Dermis lymphatic vessel endothelial cell (primary cell): ENCODE measurements around the gene SLC8B1. TPM values are rescaled to one million over a fixed set of nuclear protein-coding genes. Genes with fewer than 3 reads are reported as not detected.

Source experiments
- total RNA-seq: library from RNA; depleted of rRNA; stranded (reverse); fragments of >200 nt; gene quantifications from 2 replicates; pipeline ENCODE4 v1.2.1, GENCODE V29; 2014

Gene SLC8B1
- 12.2 and 14.5 TPM in 2 replicates for total RNA-seq

DNA sequence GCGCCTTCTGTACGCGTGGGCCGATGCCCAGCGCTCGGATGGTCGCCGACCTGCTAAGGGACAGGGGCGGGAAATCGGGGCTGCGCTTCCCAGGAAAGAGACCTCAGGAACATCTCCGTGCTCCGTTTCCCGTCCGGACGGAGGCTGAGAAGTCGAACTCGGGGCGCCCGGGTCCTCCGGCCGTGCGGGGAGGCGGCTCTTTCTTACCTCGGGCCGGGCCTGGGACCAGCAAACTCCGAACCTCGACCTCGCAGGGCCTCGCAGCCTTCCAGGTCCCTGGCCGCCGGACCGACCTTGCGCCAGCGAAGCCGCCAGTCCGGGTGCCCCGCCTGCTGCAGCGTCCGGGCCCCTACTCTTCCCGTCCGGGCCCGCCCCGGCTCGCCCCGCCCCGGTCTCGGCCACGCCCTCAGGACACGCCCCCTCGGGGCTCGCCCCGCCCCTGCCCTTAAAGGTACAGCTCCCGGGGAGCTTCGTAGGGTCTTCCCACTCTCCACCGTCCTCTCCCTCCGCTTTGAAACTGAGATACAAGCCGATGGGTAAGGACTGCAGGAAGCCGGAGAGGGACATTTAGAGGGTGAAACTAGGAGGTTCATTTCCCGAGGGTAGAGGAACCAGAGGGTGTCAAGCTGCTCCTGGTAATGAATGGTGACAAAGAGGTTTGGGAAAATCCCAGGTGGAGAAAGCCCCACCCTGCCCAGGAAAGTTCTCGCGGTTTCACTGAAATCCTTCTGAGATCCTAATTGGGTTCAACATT lies at the start of gene SLC8B1:
SLC8B1 (minus strand) TSS at position 324 of the 754 bp plus-strand sequence. CDS start 2,231 bp downstream, outside the sequence.

DNA sequence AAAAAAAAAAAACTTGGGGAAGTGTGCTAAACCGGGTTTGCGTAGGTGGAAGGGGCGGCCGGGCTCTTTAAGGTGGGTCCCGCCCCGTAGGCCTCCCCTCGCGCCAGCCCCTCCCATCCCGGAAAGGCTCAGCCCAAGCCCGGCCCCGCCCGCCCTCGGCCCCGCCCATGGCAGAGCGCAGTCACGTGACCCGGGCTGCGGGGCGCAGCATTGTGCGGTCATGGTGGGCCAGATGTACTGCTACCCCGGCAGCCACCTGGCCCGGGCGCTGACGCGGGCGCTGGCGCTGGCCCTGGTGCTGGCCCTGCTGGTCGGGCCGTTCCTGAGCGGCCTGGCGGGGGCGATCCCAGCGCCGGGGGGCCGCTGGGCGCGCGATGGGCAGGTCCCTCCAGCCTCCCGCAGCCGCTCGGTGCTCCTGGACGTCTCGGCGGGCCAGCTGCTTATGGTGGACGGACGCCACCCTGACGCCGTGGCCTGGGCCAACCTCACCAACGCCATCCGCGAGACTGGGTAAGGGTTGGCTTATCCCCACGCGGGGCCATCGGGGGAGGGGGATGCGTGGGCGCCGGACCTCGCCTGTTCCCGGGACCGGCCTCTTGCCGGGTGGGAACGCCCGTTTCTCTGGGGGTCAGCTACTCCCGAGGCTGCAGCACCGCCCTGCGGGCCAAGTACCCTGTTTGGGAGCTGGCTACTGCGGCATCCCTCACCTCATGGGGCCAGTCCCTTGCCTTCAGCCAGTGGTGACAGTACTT lies 23.6 kb upstream of the SLC8B1 start, which contains the start of gene PLBD2:
PLBD2 (plus strand) TSS at position 207 of the 752 bp plus-strand sequence; CDS start at position 221, 14 bp downstream.

Other genes starting within 250 kb of the SLC8B1 start
- not detected in 2 replicates for gene RASAL1, start 199.3 kb downstream of the SLC8B1 start, total RNA-seq
- gene CFAP73, start 185.4 kb downstream of the SLC8B1 start, total RNA-seq, result not detected in 2 replicates
- 28.7 and 38.3 TPM in 2 replicates for gene DDX54, start 149.6 kb downstream of the SLC8B1 start, total RNA-seq
- 11.9 and 16.8 TPM in 2 replicates for gene RITA1, start 149.4 kb downstream of the SLC8B1 start, total RNA-seq
- gene TPCN1, start 113.6 kb downstream of the SLC8B1 start, total RNA-seq, result 4.6 and 7.6 TPM in 2 replicates
- 17.1 and 20.4 TPM in 2 replicates for gene PLBD2, start 23.5 kb upstream of the SLC8B1 start, total RNA-seq
- 0.11 TPM in 1 of 2 replicates, not detected in the other for gene SDS, start 68.8 kb upstream of the SLC8B1 start, total RNA-seq
- 2.1 and 2.9 TPM in 2 replicates for gene SDSL, start 87.3 kb upstream of the SLC8B1 start, total RNA-seq
- not detected in 2 replicates for gene LHX5, start 136.8 kb upstream of the SLC8B1 start, total RNA-seq